ENCODE measurements around the gene FAM76B. TPM values are rescaled to one million over a fixed set of nuclear protein-coding genes. Genes with fewer than 3 reads are reported as not detected.

The FAM76B gene
- total and polyA plus RNA-seq, 3 experiments from 2014 or later: 14.7 to 35.8 (median 33.9) TPM

GRCh38 chr11:95727111-95727510 is 62.5 kb downstream of the FAM76B start:
- H3K36me3 Mint-ChIP-seq: no peaks in the 10 kb centered on the region
- Histone ChIP-seq H3K4me1 (ENCODE audit: insufficient read depth, low read length) (no peaks in the 10 kb centered on the region), H3K4me3 (ENCODE audit: low read length) (no peak overlapping the region), H3K36me3 (ENCODE audit: insufficient read depth, low read length) (no peaks in the 10 kb centered on the region), H3K27me3 (ENCODE audit: insufficient read depth, low read length, poor library complexity, severe bottlenecking) (no peaks in the 10 kb centered on the region), H3K9me3 (ENCODE audit: low read length) (no peaks in the 10 kb centered on the region), H3K27ac (ENCODE audit: low read depth, low read length) (no peak overlapping the region)
- no peak overlapping the region for H3K27ac Mint-ChIP-seq
- H3K27me3 Mint-ChIP-seq: peaks cover 7 to 15% of the 10 kb centered on the region in 2 donors
- ChIA-PET POLR2A (no interaction called here), CTCF (interaction anchor here (1.0 to 1.7 kb wide), 2 partner anchors 22 to 572 kb away, joined by 3 read pairs; no protein-coding TSS in a partner anchor)
- H3K4me3 Mint-ChIP-seq: no peak overlapping the region
- no peaks in the 10 kb centered on the region for H3K9me3 Mint-ChIP-seq
- H3K4me1 Mint-ChIP-seq: no peaks in the 10 kb centered on the region
- no peak for DNase-seq

- no peak for DNase-seq
- Mint-ChIP-seq H3K9me3 (no peaks in the 10 kb centered on the region), H3K36me3 (no peaks in the 10 kb centered on the region), H3K27me3 (peaks cover 2 to 15% of the 10 kb centered on the region in 2 donors), H3K4me1 (peaks cover 5 to 14% (median 8%) of the 10 kb centered on the region in 3 donors), H3K4me3 (no peak overlapping the region), H3K27ac (no peak overlapping the region)
- no peaks in the 10 kb centered on the region for H3K9me3 ChIP-seq (ENCODE audit: low read length)
- H3K36me3 ChIP-seq (ENCODE audit: insufficient read depth, low read length): no peaks in the 10 kb centered on the region
- ChIA-PET CTCF (interaction anchor here (1.5 to 1.7 kb wide), 2 partner anchors 20 to 570 kb away, joined by 3 to 5 read pairs; no protein-coding TSS in a partner anchor), POLR2A (no interaction called here)
- H3K4me1 ChIP-seq (ENCODE audit: insufficient read depth, low read length): peaks cover 8% of the 10 kb centered on the region
- H3K27ac ChIP-seq (ENCODE audit: low read depth, low read length): no peak overlapping the region
- H3K27me3 ChIP-seq (ENCODE audit: insufficient read depth, low read length, poor library complexity, severe bottlenecking): no peaks in the 10 kb centered on the region
- H3K4me3 ChIP-seq (ENCODE audit: low read length): no peak overlapping the region
Measured at GRCh38 chr11:95725196-95725595, 64.4 kb downstream of the FAM76B start.

- DNase-seq: no peak
- H3K4me1 ChIP-seq (ENCODE audit: insufficient read depth, low read length): peaks cover 8% of the 10 kb centered on the region
- peaks cover 9 to 24% (median 13%) of the 10 kb centered on the region in 3 donors for H3K4me1 Mint-ChIP-seq
- no peaks in the 10 kb centered on the region for H3K9me3 ChIP-seq (ENCODE audit: low read length)
- ChIA-PET CTCF (interaction anchor here (1.2 kb wide), 1 partner anchor 18 kb away, joined by 4 read pairs; no protein-coding TSS in a partner anchor), POLR2A (no interaction called here)
- no peak overlapping the region for H3K27ac ChIP-seq (ENCODE audit: low read depth, low read length)
- no peaks in the 10 kb centered on the region for H3K36me3 ChIP-seq (ENCODE audit: insufficient read depth, low read length)
- H3K4me3 ChIP-seq (ENCODE audit: low read length): no peak overlapping the region
- H3K27ac Mint-ChIP-seq: no peak overlapping the region
- H3K4me3 Mint-ChIP-seq: no peak overlapping the region
- H3K36me3 Mint-ChIP-seq: no peaks in the 10 kb centered on the region
- no peaks in the 10 kb centered on the region for H3K9me3 Mint-ChIP-seq
- H3K27me3 Mint-ChIP-seq: peaks cover 2 to 10% of the 10 kb centered on the region in 2 donors
- no peaks in the 10 kb centered on the region for H3K27me3 ChIP-seq (ENCODE audit: insufficient read depth, low read length, poor library complexity, severe bottlenecking)
Measured at GRCh38 chr11:95723361-95723942, 66.1 kb downstream of the FAM76B start.

GRCh38 chr11:95720195-95720594 is 69.4 kb downstream of the FAM76B start:
- Mint-ChIP-seq H3K27me3 (peaks cover 0 to 2% of the 10 kb centered on the region in 2 donors), H3K4me1 (peaks cover 15 to 37% (median 25%) of the 10 kb centered on the region in 3 donors), H3K9me3 (no peaks in the 10 kb centered on the region), H3K4me3 (peak overlapping the region in 1 of 7 donors; percentile 15), H3K36me3 (no peaks in the 10 kb centered on the region), H3K27ac (peak overlapping the region in 4 of 8 donors; percentile 9 to 58 (median 31))
- Histone ChIP-seq H3K4me1 (ENCODE audit: insufficient read depth, low read length) (peaks cover 19% of the 10 kb centered on the region), H3K4me3 (ENCODE audit: low read length) (no peak overlapping the region), H3K36me3 (ENCODE audit: insufficient read depth, low read length) (no peaks in the 10 kb centered on the region), H3K27ac (ENCODE audit: low read depth, low read length) (no peak overlapping the region), H3K27me3 (ENCODE audit: insufficient read depth, low read length, poor library complexity, severe bottlenecking) (no peaks in the 10 kb centered on the region), H3K9me3 (ENCODE audit: low read length) (no peaks in the 10 kb centered on the region)
- ChIA-PET CTCF (interaction anchor here (1.0 kb wide), 1 partner anchor 565 kb away, joined by 3 read pairs; no protein-coding TSS in a partner anchor), POLR2A (interaction anchor here (0.6 kb wide), 1 partner anchor 704 kb away, joined by 3 read pairs; no protein-coding TSS in a partner anchor)
- no peak for DNase-seq

Other genes with a start within 250 kb of the FAM76B start
- 10 to 100 TPM; 63.7 to 64.4 TPM for gene CEP57, start 716 bp upstream of the FAM76B start, total RNA-seq
- 46.1 TPM for gene CEP57, start 716 bp upstream of the FAM76B start, polyA plus RNA-seq
- 10 to 100 TPM; 46.4 to 50.1 TPM for gene MTMR2, start 134.3 kb upstream of the FAM76B start, total RNA-seq
- gene MTMR2, start 134.3 kb upstream of the FAM76B start, polyA plus RNA-seq: 17.2 TPM